Upper lobe of left lung (tissue), 6 donors: ENCODE measurements around the gene RNF2. TPM values are rescaled to one million over a fixed set of nuclear protein-coding genes. Genes with fewer than 3 reads are reported as not detected.

Experiments used
- ATAC-seq, 2 donors: fragments of 200-7000 bp; cut with Tn5 transposase; one replicate each; pipeline ENCODE4 v1.9.1; 2022; ENCODE audit warnings: mild to moderate bottlenecking in 2 of 2, moderate library complexity in 2 of 2; ENCODE audit not compliant: low FRiP score in 2 of 2
- DNase-seq, 2 donors: peaks; one replicate each; pipeline ENCODE4 v3.0.0-alpha.2; 2019 to 2020
- H3K27ac ChIP-seq, 4 donors: fragments of 200-600 bp; sonication (generic); one replicate each; pipeline ENCODE4 v1.5.1; 2016 to 2019
- H3K27me3 ChIP-seq, 4 donors: fragments of 200-600 bp; sonication (generic); one replicate each; pipeline ENCODE4 v1.5.1; 2017 to 2019
- H3K36me3 ChIP-seq, 4 donors: fragments of 200-600 bp; sonication (generic); one replicate each; pipeline ENCODE4 v1.5.1; 2016 to 2019
- H3K4me1 ChIP-seq, 4 donors: fragments of 200-600 bp; sonication (generic); one replicate each; pipeline ENCODE4 v1.5.1; 2018 to 2019
- H3K4me3 ChIP-seq, 4 donors: fragments of 200-600 bp; sonication (generic); one replicate each; pipeline ENCODE4 v1.5.1; 2017 to 2019; ENCODE audit warnings: mild to moderate bottlenecking in 2 of 4, moderate library complexity in 1 of 4
- H3K9me3 ChIP-seq, 4 donors: fragments of 200-600 bp; sonication (generic); one replicate each; pipeline ENCODE4 v1.5.1; 2018 to 2019
- CTCF ChIP-seq, 6 experiments: fragments of 450-650 bp in 4 of 6; fragments of 200-600 bp in 2 of 6; sonication (generic) in 2 of 6; IDR thresholded peaks; one replicate each; pipeline ENCODE4 v1.5.1; 2016 to 2019; ENCODE audit warnings: antibody characterized with exemption in 6 of 6
- EP300 ChIP-seq, 4 donors: sonication (generic); formaldehyde crosslinking; IDR thresholded peaks; one replicate each; pipeline ENCODE4 v1.5.1; 2017; ENCODE audit warnings: antibody characterized with exemption in 4 of 4, control low read depth in 2 of 4
- POLR2A ChIP-seq, 4 donors: fragments of 450-650 bp; IDR thresholded peaks; one replicate each; pipeline ENCODE4 v1.5.1; 2016 to 2017; ENCODE audit warnings: antibody characterized with exemption in 4 of 4, mild to moderate bottlenecking in 2 of 4
- POLR2AphosphoS5 ChIP-seq, 2 donors: sonication (generic); formaldehyde crosslinking; IDR thresholded peaks; one replicate each; pipeline ENCODE4 v1.5.1; 2017; ENCODE audit warnings: antibody characterized with exemption in 2 of 2
- WGBS, 2 donors: methylation state at CpG; one replicate each; pipeline ENCODE4 v1.1.5; 2017 to 2018; 5-methylcytosine and 5-hydroxymethylcytosine counted together
- total RNA-seq, 6 donors: library from RNA; depleted of rRNA in 4 of 6; stranded (reverse); fragments of >200 nt in 4 of 6; gene quantifications; one replicate each; pipeline versions ENCODE4 v1.1.0 to v1.2.1, GENCODE V29; 2016 to 2021
- donor health status: DM: no; HTN: no; CAD: no; lungs with moderate emphysema.
- donor health status: DM: no; HTN: yes; CAD: no; lungs with severe emphysema.

The RNF2 gene
- total RNA-seq, 6 donors from 2014 or later = 4.2 to 17.8 (median 12.1) TPM

GRCh38 chr1:185041742-185042141 is 3.6 kb upstream of the RNF2 start:
- H3K36me3 ChIP-seq = no peaks in the 10 kb centered on the region

GRCh38 chr1:185042737-185043136 is 2.6 kb upstream of the RNF2 start:
- DNase-seq = no peak
- Histone ChIP-seq H3K27ac (no peak overlapping the region), H3K36me3 (no peaks in the 10 kb centered on the region), H3K4me3 (no peak overlapping the region), H3K9me3 (peaks cover 0 to 7% (median 0%) of the 10 kb centered on the region in 4 donors), H3K4me1 (peaks cover 11 to 21% (median 13%) of the 10 kb centered on the region in 4 donors), H3K27me3 (no peaks in the 10 kb centered on the region)
- TF ChIP-seq POLR2A (IDR thresholded peaks at IDR 0.05) (no peak), POLR2AphosphoS5 (IDR thresholded peaks at IDR 0.05) (no peak), EP300 (IDR thresholded peaks at IDR 0.05) (no peak), CTCF (IDR thresholded peaks at IDR 0.05) (no peak)
- ATAC-seq = no peak
- 86 to 92% methylated on average over 5 to 6 of the region's 6 CpGs for WGBS, 2 donors

More at GRCh38 chr1:185041742-185042141, 3.6 kb upstream of the RNF2 start:
- Histone ChIP-seq H3K27ac (no peak overlapping the region), H3K9me3 (peaks cover 0 to 7% (median 0%) of the 10 kb centered on the region in 4 donors), H3K4me1 (peaks cover 3 to 11% (median 3%) of the 10 kb centered on the region in 4 donors), H3K27me3 (no peaks in the 10 kb centered on the region), H3K4me3 (no peak overlapping the region)
- TF ChIP-seq POLR2A (IDR thresholded peaks at IDR 0.05) = no peak
- TF ChIP-seq CTCF (IDR thresholded peaks at IDR 0.05) = no peak
- TF ChIP-seq POLR2AphosphoS5 (IDR thresholded peaks at IDR 0.05) = no peak
- no peak for TF ChIP-seq EP300 (IDR thresholded peaks at IDR 0.05)
- WGBS, 2 donors = 27 to 33% methylated on average over 1 of the region's 1 CpG
- DNase-seq = no peak
- ATAC-seq = no peak

GRCh38 chr1:185044387-185044786 is 971 bp upstream of the RNF2 start:
- no peaks in the 10 kb centered on the region for H3K27me3 ChIP-seq
- H3K4me3 ChIP-seq = peak overlapping the region in 1 of 4 donors; percentile 87
- H3K4me1 ChIP-seq = peaks cover 11 to 24% (median 16%) of the 10 kb centered on the region in 4 donors
- peaks cover 0 to 7% (median 0%) of the 10 kb centered on the region in 4 donors for H3K9me3 ChIP-seq
- no peaks in the 10 kb centered on the region for H3K36me3 ChIP-seq
- DNase-seq = no peak
- WGBS, 2 donors = 83 to 85% methylated on average over 8 of the region's 8 CpGs
- peak overlapping the region; percentile 87 to 94 (median 91) for H3K27ac ChIP-seq
- TF ChIP-seq CTCF (IDR thresholded peaks at IDR 0.05) (no peak), POLR2A (IDR thresholded peaks at IDR 0.05) (no peak), POLR2AphosphoS5 (IDR thresholded peaks at IDR 0.05) (no peak), EP300 (IDR thresholded peaks at IDR 0.05) (no peak)
- no peak for ATAC-seq

- DNase-seq = peak in 1 of 2 donors; percentile 23
- ATAC-seq = peak; percentile 64 to 79
- TF ChIP-seq EP300 (IDR thresholded peaks at IDR 0.05) (no peak), CTCF (IDR thresholded peaks at IDR 0.05) (no peak), POLR2AphosphoS5 (IDR thresholded peaks at IDR 0.05) (no peak), POLR2A (IDR thresholded peaks at IDR 0.05) (no peak)
Observed at GRCh38 chr1:185045814-185046492, 595 bp downstream of the RNF2 start.

More at GRCh38 chr1:185045814-185046492, 595 bp downstream of the RNF2 start:
- WGBS, 2 donors = 0% methylated on average over 15 to 33 of the region's 52 CpGs
- peak overlapping the region; percentile 43 to 100 (median 90) for H3K4me3 ChIP-seq
- no peaks in the 10 kb centered on the region for H3K36me3 ChIP-seq
- peaks cover 11 to 29% (median 16%) of the 10 kb centered on the region in 4 donors for H3K4me1 ChIP-seq
- H3K9me3 ChIP-seq = peaks cover 0 to 7% (median 0%) of the 10 kb centered on the region in 4 donors
- H3K27me3 ChIP-seq = no peaks in the 10 kb centered on the region
- H3K27ac ChIP-seq = peak overlapping the region; percentile 87 to 94 (median 91)
